ENCODE measurements around the gene LIMS1.

Gene LIMS1

DNA sequence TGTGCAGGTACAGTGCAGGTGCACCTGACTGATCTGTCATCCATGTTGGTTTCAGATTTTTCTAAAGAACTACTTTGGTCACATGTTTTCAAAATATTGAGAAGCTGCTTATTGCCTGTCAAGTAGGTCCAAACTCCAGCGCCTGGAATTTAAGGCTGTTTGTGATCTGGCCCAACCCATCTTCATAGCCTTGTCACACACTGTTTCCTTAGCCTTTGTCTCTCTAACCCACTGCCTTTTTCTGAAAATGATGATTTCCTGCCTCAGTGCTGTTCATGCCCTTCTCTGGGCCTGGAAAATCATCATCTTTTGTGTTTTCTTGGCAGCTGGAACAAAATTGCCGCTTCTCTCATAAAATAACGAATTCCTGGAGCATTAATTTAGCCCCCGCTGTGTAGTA is 7.2 kb downstream of the LIMS1 start:
- TF ChIP-seq CTCF (IDR thresholded peaks at IDR 0.05; ENCODE audit: insufficient read depth, low read depth, low read length, missing control alignments) = no peak
- H3K4me3 ChIP-seq (ENCODE audit: low read length) = no peak overlapping the region
- DNase-seq (ENCODE audit: low read depth) = no peak

- no peak for DNase-seq (ENCODE audit: low read depth)
- H3K4me3 ChIP-seq (ENCODE audit: low read length) = no peak overlapping the region
- TF ChIP-seq CTCF (IDR thresholded peaks at IDR 0.05; ENCODE audit: insufficient read depth, low read depth, low read length, missing control alignments) = no peak
These were observed 7.8 kb downstream of the LIMS1 start for GRCh38 chr2:108542071-108542470.

GRCh38 chr2:108547606-108548005 is 13.3 kb downstream of the LIMS1 start:
- DNase-seq (ENCODE audit: low read depth) = no peak
- no peak overlapping the region for H3K4me3 ChIP-seq (ENCODE audit: low read length)
- no peak for TF ChIP-seq CTCF (IDR thresholded peaks at IDR 0.05; ENCODE audit: insufficient read depth, low read depth, low read length, missing control alignments)

- H3K4me3 ChIP-seq (ENCODE audit: low read length) = no peak overlapping the region
These were observed 14.1 kb downstream of the LIMS1 start for GRCh38 chr2:108548208-108549003.

GRCh38 chr2:108552566-108552965 is 18.3 kb downstream of the LIMS1 start:
- no peak overlapping the region for H3K4me3 ChIP-seq (ENCODE audit: low read length)
- no peak for TF ChIP-seq CTCF (IDR thresholded peaks at IDR 0.05; ENCODE audit: insufficient read depth, low read depth, low read length, missing control alignments)
- DNase-seq (ENCODE audit: low read depth) = no peak

More at GRCh38 chr2:108548208-108549003, 14.1 kb downstream of the LIMS1 start:
- no peak for TF ChIP-seq CTCF (IDR thresholded peaks at IDR 0.05; ENCODE audit: insufficient read depth, low read depth, low read length, missing control alignments)
- no peak for DNase-seq (ENCODE audit: low read depth)

GRCh38 chr2:108553209-108553919 is 19.1 kb downstream of the LIMS1 start:
- no peak for TF ChIP-seq CTCF (IDR thresholded peaks at IDR 0.05; ENCODE audit: insufficient read depth, low read depth, low read length, missing control alignments)
- no peak for DNase-seq (ENCODE audit: low read depth)
- no peak overlapping the region for H3K4me3 ChIP-seq (ENCODE audit: low read length)
